ENCODE measurements around the gene ADAMTS17.

The ADAMTS17 gene

DNA sequence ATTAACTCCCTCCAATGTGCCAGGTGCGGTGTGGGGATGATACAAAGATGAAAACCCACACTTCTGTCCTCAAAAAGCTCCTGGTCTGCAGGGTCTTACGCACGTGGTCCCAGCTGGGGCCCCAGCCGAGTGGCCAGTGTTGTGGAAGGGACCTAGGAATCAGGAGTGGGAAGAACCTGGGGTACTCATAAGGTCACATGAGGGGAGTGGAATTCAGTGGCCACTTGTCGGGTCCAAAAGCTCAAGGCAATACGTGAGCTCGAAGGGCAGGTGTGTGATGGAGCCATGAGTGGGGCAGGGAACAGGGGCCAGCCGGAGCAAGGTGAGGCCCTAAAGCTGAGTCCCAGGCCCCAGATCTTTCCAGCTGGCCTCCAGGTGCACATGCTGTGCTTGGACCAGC, 348.5 kb downstream of the ADAMTS17 start:
- no peaks in the 10 kb centered on the region for H3K9me3 ChIP-seq (replicated peaks; ENCODE audit: low read length)

DNA sequence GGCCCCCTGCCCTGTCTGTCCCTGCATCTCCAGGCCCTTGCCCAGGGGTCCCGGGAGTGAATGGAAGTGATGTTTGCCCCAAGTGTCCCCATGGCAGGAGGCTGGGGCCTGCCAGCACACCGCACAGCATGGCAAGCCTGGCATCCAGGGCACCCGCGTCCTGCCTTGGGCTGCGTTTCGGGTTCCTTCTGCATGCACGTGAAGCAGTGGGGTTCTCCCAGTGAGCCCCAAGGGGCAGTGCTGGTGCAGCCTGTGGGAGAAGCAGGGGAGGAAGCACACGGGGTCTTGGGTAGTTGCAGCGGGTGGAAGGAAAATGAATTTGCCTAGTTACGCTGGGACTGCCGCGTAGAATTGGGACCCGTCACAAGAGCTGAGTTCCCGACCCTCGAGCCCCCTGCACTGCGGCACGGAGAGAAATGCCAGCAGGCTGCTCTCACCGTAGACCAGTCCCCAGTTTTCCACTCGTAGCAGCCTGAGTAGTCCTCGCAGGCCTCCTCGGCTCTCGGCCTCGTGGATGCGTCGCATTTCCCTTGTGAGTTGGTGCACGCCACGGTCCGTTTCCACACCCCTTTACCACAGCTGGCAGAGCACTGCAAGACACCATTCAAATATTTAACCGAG, 349.1 kb downstream of the ADAMTS17 start:
- Histone ChIP-seq H3K4me2 (ENCODE audit: low read length) (no peak overlapping the region), H3K27me3 (ENCODE audit: control insufficient read depth, insufficient read depth, low read length) (no peaks in the 10 kb centered on the region), H3K4me3 (ENCODE audit: low read length) (no peak overlapping the region), H3K36me3 (ENCODE audit: insufficient read depth, low read length) (no peaks in the 10 kb centered on the region), H3K4me1 (ENCODE audit: control insufficient read depth, insufficient read depth, low read length) (no peaks in the 10 kb centered on the region), H3K9ac (ENCODE audit: low read depth, low read length) (no peak overlapping the region), H3K9me3 (replicated peaks; ENCODE audit: low read length) (no peaks in the 10 kb centered on the region)

More for the DNA sequence above, 348.5 kb downstream of the ADAMTS17 start:
- Histone ChIP-seq H3K36me3 (ENCODE audit: insufficient read depth, low read length) (no peaks in the 10 kb centered on the region), H3K4me1 (ENCODE audit: control insufficient read depth, insufficient read depth, low read length) (no peaks in the 10 kb centered on the region), H3K27me3 (ENCODE audit: control insufficient read depth, insufficient read depth, low read length) (no peaks in the 10 kb centered on the region), H3K4me2 (ENCODE audit: low read length) (no peak overlapping the region), H3K4me3 (ENCODE audit: low read length) (no peak overlapping the region), H3K9ac (ENCODE audit: low read depth, low read length) (no peak overlapping the region)

DNA sequence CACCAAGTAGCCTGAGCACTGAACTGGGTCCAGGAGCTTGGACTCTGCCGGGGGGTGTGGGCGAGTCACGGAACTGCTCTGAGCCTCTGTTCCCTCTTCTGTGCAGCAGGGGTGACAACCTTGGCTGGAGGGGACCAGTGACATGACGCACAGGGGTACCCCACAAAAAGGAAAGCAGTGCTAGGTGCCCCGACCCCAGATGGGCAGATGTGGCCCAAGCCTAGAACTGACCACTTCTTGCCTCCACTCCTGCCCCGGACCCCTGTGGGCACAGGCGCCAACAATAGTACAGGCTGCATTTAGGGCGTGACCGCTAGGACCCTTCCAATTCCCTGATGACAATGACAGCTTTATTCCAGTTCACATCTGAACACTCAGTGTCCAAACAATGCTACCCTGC, 352.7 kb downstream of the ADAMTS17 start:
- Histone ChIP-seq H3K4me1 (ENCODE audit: control insufficient read depth, insufficient read depth, low read length) (no peaks in the 10 kb centered on the region), H3K36me3 (ENCODE audit: insufficient read depth, low read length) (no peaks in the 10 kb centered on the region), H3K4me2 (ENCODE audit: low read length) (no peak overlapping the region), H3K9me3 (replicated peaks; ENCODE audit: low read length) (no peaks in the 10 kb centered on the region), H3K27me3 (ENCODE audit: control insufficient read depth, insufficient read depth, low read length) (no peaks in the 10 kb centered on the region), H3K4me3 (ENCODE audit: low read length) (no peak overlapping the region), H3K9ac (ENCODE audit: low read depth, low read length) (no peak overlapping the region)

DNA sequence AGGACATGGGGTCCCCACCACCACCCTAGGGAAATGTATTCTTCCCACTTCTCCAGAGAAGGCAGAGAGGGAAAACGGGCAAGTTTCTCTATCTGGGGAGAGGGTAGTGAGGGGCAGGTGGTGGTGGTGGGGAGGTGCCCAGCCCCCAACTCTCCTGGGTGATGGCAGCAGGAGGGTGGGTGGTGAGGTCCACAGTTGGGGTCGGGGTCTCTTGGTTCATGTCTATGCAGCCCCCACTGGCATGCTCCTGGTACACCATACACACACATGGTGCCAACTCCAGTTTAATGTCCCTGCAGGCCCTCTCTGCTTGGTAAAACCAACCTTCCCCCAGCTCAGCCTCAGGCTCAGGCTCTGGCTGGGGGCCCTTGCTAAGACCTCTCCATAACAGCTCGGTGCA, 354.1 kb downstream of the ADAMTS17 start:
- no peak overlapping the region for H3K4me2 ChIP-seq (ENCODE audit: low read length)
- H3K4me1 ChIP-seq (ENCODE audit: control insufficient read depth, insufficient read depth, low read length), result no peaks in the 10 kb centered on the region
- no peaks in the 10 kb centered on the region for H3K9me3 ChIP-seq (replicated peaks; ENCODE audit: low read length)
- H3K4me3 ChIP-seq (ENCODE audit: low read length), result no peak overlapping the region
- H3K27me3 ChIP-seq (ENCODE audit: control insufficient read depth, insufficient read depth, low read length), result no peaks in the 10 kb centered on the region
- no peak overlapping the region for H3K9ac ChIP-seq (ENCODE audit: low read depth, low read length)
- H3K36me3 ChIP-seq (ENCODE audit: insufficient read depth, low read length), result no peaks in the 10 kb centered on the region

DNA sequence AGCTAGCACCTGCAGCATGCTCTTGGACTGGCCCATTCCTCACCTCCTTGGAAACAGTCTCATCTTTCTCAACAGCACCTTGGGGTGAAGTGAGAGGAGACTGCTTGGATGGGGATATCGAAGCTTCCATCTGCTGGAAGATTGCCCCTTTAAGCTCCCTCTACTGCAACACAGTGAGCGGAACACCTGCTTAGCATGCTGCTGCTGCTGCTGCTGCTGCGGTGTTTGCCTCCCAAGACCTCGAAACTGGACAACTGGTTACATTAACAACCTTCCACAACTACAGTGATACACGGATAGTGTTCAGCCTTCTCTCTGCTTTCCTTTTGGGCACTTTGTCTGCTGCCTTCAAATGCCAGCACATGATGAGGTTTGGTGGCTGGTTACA, 354.7 kb downstream of the ADAMTS17 start:
- Histone ChIP-seq H3K27me3 (ENCODE audit: control insufficient read depth, insufficient read depth, low read length) (no peaks in the 10 kb centered on the region), H3K4me2 (ENCODE audit: low read length) (no peak overlapping the region), H3K9ac (ENCODE audit: low read depth, low read length) (no peak overlapping the region), H3K4me1 (ENCODE audit: control insufficient read depth, insufficient read depth, low read length) (no peaks in the 10 kb centered on the region), H3K36me3 (ENCODE audit: insufficient read depth, low read length) (no peaks in the 10 kb centered on the region), H3K9me3 (replicated peaks; ENCODE audit: low read length) (no peaks in the 10 kb centered on the region), H3K4me3 (ENCODE audit: low read length) (no peak overlapping the region)

DNA sequence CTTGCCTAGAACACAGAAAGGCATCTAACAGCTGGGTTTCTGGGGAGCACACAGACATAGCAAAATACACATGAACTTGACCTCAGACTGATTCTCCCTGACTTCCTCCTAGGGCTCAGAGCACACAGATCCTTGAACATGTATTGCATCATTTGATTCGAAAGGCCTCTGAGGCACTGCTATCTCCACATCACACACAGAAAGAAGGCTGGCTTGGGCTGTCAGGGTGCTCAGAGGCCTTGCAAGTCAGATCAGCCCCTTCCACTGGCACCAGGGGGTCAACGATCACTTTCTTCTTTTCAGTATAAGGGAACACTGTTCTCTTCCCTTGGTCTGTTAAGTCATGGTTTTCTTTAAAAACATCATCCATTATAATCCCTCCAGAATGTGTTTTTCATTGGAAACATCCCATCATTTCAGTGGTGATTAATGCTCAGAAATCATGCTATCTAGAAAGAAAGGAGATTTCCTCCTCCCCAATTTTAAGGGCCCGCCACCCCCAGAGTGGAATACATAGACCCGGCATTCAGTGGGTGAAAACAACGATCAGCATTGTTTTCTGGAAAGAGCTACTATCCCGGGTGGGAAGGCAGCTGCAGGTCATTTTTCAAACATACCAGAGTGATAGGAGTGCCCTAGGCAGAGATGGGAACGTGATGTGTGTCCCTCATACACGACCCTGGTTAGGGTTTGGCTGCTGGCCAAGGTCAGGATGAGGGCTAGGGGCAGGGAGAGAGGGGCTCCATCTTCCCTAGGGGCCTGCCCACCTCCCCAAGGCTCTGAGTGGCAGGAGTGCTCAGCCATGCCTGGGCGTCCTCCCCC, 355.3 kb downstream of the ADAMTS17 start:
- Histone ChIP-seq H3K4me1 (ENCODE audit: control insufficient read depth, insufficient read depth, low read length) (no peaks in the 10 kb centered on the region), H3K4me2 (ENCODE audit: low read length) (no peak overlapping the region), H3K4me3 (ENCODE audit: low read length) (no peak overlapping the region), H3K27me3 (ENCODE audit: control insufficient read depth, insufficient read depth, low read length) (no peaks in the 10 kb centered on the region), H3K9me3 (replicated peaks; ENCODE audit: low read length) (no peaks in the 10 kb centered on the region), H3K9ac (ENCODE audit: low read depth, low read length) (no peak overlapping the region), H3K36me3 (ENCODE audit: insufficient read depth, low read length) (no peaks in the 10 kb centered on the region)

DNA sequence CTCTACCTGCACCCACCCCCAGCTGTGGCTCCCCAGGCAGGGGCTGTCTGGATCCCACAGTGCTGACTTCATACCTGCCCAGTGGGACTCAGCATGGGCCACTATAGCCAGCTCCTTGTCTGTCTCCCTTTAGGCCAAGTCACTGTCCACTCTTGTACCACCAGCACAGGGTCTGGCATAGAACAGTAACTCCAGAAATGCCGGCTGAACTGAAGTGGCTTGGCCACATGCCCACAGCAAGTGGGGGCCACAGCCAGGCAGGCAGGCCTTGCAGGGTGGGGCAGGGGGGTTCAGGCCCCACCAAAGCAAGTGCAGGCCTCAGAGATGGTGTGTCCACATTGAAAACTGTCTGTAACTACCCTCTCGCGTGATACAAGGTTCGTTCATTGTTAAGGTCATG, 355.9 kb downstream of the ADAMTS17 start:
- Histone ChIP-seq H3K27me3 (ENCODE audit: control insufficient read depth, insufficient read depth, low read length) (no peaks in the 10 kb centered on the region), H3K9me3 (replicated peaks; ENCODE audit: low read length) (no peaks in the 10 kb centered on the region), H3K4me2 (ENCODE audit: low read length) (no peak overlapping the region), H3K9ac (ENCODE audit: low read depth, low read length) (no peak overlapping the region), H3K4me3 (ENCODE audit: low read length) (no peak overlapping the region), H3K36me3 (ENCODE audit: insufficient read depth, low read length) (no peaks in the 10 kb centered on the region), H3K4me1 (ENCODE audit: control insufficient read depth, insufficient read depth, low read length) (no peaks in the 10 kb centered on the region)

DNA sequence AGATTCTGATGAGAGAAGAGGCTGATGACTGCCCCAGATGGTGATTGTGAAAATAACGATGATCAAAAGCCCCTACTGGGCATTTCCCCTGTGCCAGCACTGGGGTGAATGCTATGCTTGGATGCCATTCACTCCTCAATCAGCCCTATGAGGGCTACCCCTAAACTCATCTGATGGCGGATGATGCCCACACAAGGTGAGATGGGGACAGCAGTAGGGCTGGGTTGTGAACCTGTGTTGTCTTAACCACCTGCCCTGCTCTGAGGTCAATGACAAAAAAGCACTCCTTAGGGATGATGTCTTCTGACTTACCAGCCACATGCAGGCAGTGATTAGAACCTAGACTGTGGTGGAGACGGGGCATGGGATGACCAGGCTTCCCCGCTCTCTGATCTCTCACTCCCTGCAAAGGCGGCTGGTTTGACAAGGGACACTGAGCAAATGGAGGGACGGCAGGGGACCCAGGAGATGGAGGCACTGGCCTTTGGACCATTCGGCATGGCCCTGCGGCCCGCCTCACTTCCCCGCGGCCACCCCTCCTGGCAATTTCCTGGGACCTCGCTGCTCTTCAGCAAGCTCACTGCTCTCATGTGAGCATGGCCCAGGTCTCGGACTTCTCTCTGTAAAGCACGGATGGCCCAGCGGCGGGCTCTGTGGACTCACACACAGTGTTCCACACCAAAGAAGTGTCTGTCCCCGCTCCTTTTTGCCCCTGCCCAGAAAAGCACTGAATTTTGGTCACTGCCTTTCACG, 357.1 kb downstream of the ADAMTS17 start:
- Histone ChIP-seq H3K9me3 (replicated peaks; ENCODE audit: low read length) (no peaks in the 10 kb centered on the region), H3K27me3 (ENCODE audit: control insufficient read depth, insufficient read depth, low read length) (no peaks in the 10 kb centered on the region), H3K4me3 (ENCODE audit: low read length) (no peak overlapping the region), H3K36me3 (ENCODE audit: insufficient read depth, low read length) (no peaks in the 10 kb centered on the region), H3K4me1 (ENCODE audit: control insufficient read depth, insufficient read depth, low read length) (no peaks in the 10 kb centered on the region), H3K4me2 (ENCODE audit: low read length) (no peak overlapping the region), H3K9ac (ENCODE audit: low read depth, low read length) (no peak overlapping the region)

DNA sequence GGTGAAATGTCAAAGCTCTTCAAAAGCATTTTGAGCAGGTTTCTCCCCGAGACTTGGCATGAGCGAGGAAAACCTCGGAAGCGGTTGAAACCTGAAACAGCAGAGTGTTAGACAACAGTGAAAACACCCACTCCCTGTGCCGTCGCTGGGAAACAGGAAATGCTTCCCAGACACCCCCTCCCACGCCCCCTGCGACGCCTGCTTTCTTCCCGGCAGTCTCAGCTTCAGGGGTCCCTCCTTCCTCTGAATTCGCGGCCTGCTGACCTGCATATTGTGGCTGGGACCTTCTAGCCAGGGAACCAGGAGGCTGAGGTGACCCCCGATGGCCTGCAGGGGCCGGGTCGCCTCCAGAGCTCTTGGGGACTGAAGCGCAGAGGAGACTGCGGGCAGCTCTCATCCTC, 357.9 kb downstream of the ADAMTS17 start:
- Histone ChIP-seq H3K4me1 (ENCODE audit: control insufficient read depth, insufficient read depth, low read length) (no peaks in the 10 kb centered on the region), H3K9me3 (replicated peaks; ENCODE audit: low read length) (no peaks in the 10 kb centered on the region)

DNA sequence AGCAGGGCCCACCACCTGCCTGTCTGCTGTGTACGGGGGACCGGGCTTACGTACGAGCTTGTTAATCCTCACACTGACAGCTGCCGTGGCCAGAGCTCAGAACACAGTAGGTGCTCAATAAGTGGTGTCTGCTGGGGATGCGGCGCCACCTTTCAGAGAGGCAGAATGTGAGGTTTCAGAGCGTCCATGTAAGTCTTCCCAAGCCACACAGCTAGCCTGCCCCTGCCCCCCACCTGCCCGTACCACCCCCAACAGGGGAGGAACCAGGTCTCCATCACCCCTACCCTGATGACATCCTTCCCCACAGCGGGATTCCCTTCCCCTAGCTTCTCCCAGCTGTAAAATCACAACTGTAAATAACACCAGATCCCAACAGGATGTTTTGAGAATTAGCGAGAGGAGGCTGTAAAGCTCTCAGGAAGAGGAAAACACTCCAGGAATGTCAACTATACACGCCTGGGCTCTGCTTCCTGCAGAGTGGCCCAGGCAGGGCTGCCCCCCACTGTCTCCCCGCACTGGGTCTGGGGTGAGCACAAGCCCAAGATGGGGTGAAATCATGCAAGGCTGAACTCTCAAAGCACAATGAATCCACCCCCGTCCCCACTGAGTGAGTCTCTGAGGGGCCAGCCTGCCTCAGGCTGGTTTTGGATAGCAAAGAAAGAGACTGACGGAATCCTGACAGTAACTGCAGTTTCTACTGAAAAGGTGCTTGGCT, 358.4 kb downstream of the ADAMTS17 start:
- no peaks in the 10 kb centered on the region for H3K27me3 ChIP-seq (ENCODE audit: control insufficient read depth, insufficient read depth, low read length)
- H3K4me3 ChIP-seq (ENCODE audit: low read length), result no peak overlapping the region
- no peaks in the 10 kb centered on the region for H3K36me3 ChIP-seq (ENCODE audit: insufficient read depth, low read length)
- no peak overlapping the region for H3K9ac ChIP-seq (ENCODE audit: low read depth, low read length)
- no peaks in the 10 kb centered on the region for H3K9me3 ChIP-seq (replicated peaks; ENCODE audit: low read length)
- H3K4me1 ChIP-seq (ENCODE audit: control insufficient read depth, insufficient read depth, low read length), result no peaks in the 10 kb centered on the region
- no peak overlapping the region for H3K4me2 ChIP-seq (ENCODE audit: low read length)

More for the DNA sequence above, 357.9 kb downstream of the ADAMTS17 start:
- H3K36me3 ChIP-seq (ENCODE audit: insufficient read depth, low read length), result no peaks in the 10 kb centered on the region
- H3K4me2 ChIP-seq (ENCODE audit: low read length), result no peak overlapping the region
- no peaks in the 10 kb centered on the region for H3K27me3 ChIP-seq (ENCODE audit: control insufficient read depth, insufficient read depth, low read length)
- no peak overlapping the region for H3K4me3 ChIP-seq (ENCODE audit: low read length)
- H3K9ac ChIP-seq (ENCODE audit: low read depth, low read length), result no peak overlapping the region

DNA sequence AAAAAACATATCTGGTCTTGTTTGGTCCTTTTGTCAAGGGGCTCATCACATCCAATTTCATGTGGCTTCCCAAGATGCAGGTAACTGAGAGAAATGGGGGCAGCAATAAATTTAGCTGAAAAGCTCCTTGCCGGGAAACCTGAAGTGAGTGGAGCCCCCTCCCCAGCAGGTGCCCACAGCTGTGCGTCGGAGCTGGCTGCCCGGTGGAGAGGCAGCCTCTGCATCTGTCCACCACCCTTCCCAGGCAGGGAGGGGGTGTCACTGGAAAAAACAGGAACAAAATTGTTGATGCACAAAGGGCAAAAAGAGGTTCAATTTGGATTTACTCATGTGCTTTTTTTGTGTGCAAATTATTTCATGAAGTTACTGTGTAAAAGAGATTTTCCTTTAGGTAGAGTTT, 359.1 kb downstream of the ADAMTS17 start:
- Histone ChIP-seq H3K27me3 (ENCODE audit: control insufficient read depth, insufficient read depth, low read length) (no peaks in the 10 kb centered on the region), H3K9ac (ENCODE audit: low read depth, low read length) (no peak overlapping the region), H3K36me3 (ENCODE audit: insufficient read depth, low read length) (no peaks in the 10 kb centered on the region), H3K4me3 (ENCODE audit: low read length) (no peak overlapping the region), H3K9me3 (replicated peaks; ENCODE audit: low read length) (no peaks in the 10 kb centered on the region), H3K4me1 (ENCODE audit: control insufficient read depth, insufficient read depth, low read length) (no peaks in the 10 kb centered on the region), H3K4me2 (ENCODE audit: low read length) (no peak overlapping the region)

Measured in skeletal muscle satellite cell (primary cell).